Small intestine (tissue), 7 donors: Measurements from ENCODE around the gene DENND1A. TPM values are rescaled to one million over a fixed set of nuclear protein-coding genes. Genes with fewer than 3 reads are reported as not detected.
"Not testable (repeated sequence)": the region's sequence is repeated elsewhere in the genome, so short reads cannot be mapped to it uniquely, and the experiment has no call there.

Experiments used
- DNase-seq, 2 donors: peaks; one replicate each; pipeline versions ENCODE4 v3.0.0 to v3.0.0-alpha.2; 2013
- FAIRE-seq: peaks from 2 replicates; lab custom pipeline; 2012; peaks lifted over from hg19 to GRCh38; lab: Jason Lieb, UNC
- H3K27ac ChIP-seq, 3 donors: one replicate each; pipeline ENCODE4 v1.5.1; 2013; ENCODE audit warnings: low read length in 2 of 3, mild to moderate bottlenecking in 2 of 3, control low read depth in 1 of 3, inconsistent platforms in 1 of 3, low read depth in 1 of 3, moderate library complexity in 1 of 3
- H3K27me3 ChIP-seq, 3 donors: one replicate each; pipeline ENCODE4 v1.6.1; 2013; ENCODE audit warnings: low read length in 3 of 3, inconsistent platforms in 1 of 3; ENCODE audit not compliant: control insufficient read depth in 3 of 3, insufficient read depth in 3 of 3
- H3K36me3 ChIP-seq, 3 donors: one replicate each; pipeline ENCODE4 v1.6.1; 2013; ENCODE audit warnings: low read length in 3 of 3, inconsistent platforms in 1 of 3, low read depth in 1 of 3, mild to moderate bottlenecking in 1 of 3, moderate library complexity in 1 of 3; ENCODE audit not compliant: control insufficient read depth in 3 of 3, insufficient read depth in 2 of 3
- H3K4me1 ChIP-seq, 3 donors: one replicate each; pipeline ENCODE4 v1.6.1; 2013; ENCODE audit warnings: low read length in 2 of 3, inconsistent platforms in 1 of 3, low read depth in 1 of 3, mild to moderate bottlenecking in 1 of 3, moderate library complexity in 1 of 3; ENCODE audit not compliant: control insufficient read depth in 3 of 3, insufficient read depth in 2 of 3
- H3K4me3 ChIP-seq, 3 donors: one replicate each; pipeline ENCODE4 v1.5.1; 2013; ENCODE audit warnings: low read length in 3 of 3, control low read depth in 1 of 3, inconsistent platforms in 1 of 3, low read depth in 1 of 3, mild to moderate bottlenecking in 1 of 3, moderate library complexity in 1 of 3
- H3K9me3 ChIP-seq, 2 donors: one replicate each; pipeline ENCODE4 v1.6.1; 2013; ENCODE audit warnings: low read depth in 1 of 2, low read length in 1 of 2; ENCODE audit not compliant: control insufficient read depth in 2 of 2, insufficient read depth in 1 of 2
- WGBS, 3 donors: extraction: QIAGEN DNeasy Blood & Tissue Kit; methylation state at CpG; one replicate each; pipeline ENCODE4 v1.1.7; 2013; 5-methylcytosine and 5-hydroxymethylcytosine counted together
- polyA plus RNA-seq, 4 donors: library from polyadenylated mRNA; stranded (reverse) in 3 of 4; unstranded in 1 of 4; fragments of 200-250 nt in 3 of 4; fragments of 120-200 nt in 1 of 4; gene quantifications; one replicate each; pipeline versions ENCODE4 v1.2.1 to v1.2.3, GENCODE V29; 2013
- donor health status: healthy with polysubstance abuse.
- donor health status: control.
- donor health status: control.
- donor health status: Bipolar disorder and iron deficiency.
- donor health status: healthy.

The DENND1A gene
- polyA plus RNA-seq, 4 donors = 11.5 to 43.4 (median 20.0) TPM

DNA sequence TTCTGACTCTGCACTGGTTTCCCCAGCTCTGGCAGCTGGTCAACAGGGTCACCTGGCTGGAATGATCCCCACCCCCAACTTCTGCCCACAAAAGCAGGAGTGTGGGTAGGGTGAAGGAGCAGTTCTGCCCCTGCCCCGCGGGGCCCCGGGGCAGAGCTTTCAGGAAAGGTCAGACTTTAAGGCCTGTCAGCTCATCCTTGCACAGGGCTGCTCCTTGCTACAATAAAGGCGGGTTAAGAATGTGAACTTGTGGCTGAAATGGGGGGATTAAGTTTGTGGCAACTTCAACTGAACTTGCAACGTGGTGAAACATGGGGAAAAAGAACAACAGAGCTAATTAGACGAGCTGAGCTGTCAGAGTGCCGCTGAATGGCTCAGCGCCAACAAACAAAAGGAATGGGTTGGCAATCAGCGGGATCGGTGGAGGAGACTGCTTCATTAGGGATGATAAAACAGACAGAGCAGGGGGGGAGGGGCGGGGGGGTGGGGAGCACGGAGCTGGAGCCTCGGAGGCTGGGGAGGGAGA is 523.2 kb downstream of the DENND1A start:
- WGBS, 3 donors = 41 to 63% (median 49%) methylated on average over 10 to 13 of the region's 13 CpGs
- H3K36me3 ChIP-seq = peaks cover 0 to 62% (median 0%) of the 10 kb centered on the region in 3 donors
- no peaks in the 10 kb centered on the region for H3K4me1 ChIP-seq
- no peak overlapping the region for H3K27ac ChIP-seq
- no peaks in the 10 kb centered on the region for H3K9me3 ChIP-seq
- H3K4me3 ChIP-seq = no peak overlapping the region
- FAIRE-seq = no peak
- DNase-seq = no peak
- no peaks in the 10 kb centered on the region for H3K27me3 ChIP-seq

DNA sequence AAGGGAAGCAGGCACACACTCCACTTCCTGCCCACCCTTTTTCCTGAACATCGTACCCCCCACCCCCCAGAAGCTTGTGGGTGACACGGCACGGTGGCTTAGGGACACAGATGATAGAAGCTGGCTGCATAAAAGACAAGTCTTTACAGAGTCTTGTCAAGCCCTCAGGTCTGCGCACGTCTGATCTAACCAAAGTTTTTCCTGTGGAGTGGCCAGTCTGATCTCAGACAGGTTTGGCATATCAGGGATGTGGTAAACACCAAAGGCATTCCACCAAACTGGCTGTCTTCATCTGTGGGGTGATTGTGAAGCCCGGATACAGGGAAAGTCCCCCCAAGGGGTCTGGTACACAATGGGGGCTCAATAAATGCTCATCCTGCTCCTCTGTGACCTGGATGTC is 523.9 kb downstream of the DENND1A start:
- H3K9me3 ChIP-seq = no peaks in the 10 kb centered on the region
- FAIRE-seq (no peak), DNase-seq (no peak)
- no peaks in the 10 kb centered on the region for H3K27me3 ChIP-seq
- H3K36me3 ChIP-seq = peaks cover 0 to 59% (median 0%) of the 10 kb centered on the region in 3 donors
- H3K4me3 ChIP-seq = no peak overlapping the region
- H3K27ac ChIP-seq = no peak overlapping the region
- no peaks in the 10 kb centered on the region for H3K4me1 ChIP-seq
- WGBS, 3 donors = 76 to 87% (median 83%) methylated on average over 6 of the region's 6 CpGs

DNA sequence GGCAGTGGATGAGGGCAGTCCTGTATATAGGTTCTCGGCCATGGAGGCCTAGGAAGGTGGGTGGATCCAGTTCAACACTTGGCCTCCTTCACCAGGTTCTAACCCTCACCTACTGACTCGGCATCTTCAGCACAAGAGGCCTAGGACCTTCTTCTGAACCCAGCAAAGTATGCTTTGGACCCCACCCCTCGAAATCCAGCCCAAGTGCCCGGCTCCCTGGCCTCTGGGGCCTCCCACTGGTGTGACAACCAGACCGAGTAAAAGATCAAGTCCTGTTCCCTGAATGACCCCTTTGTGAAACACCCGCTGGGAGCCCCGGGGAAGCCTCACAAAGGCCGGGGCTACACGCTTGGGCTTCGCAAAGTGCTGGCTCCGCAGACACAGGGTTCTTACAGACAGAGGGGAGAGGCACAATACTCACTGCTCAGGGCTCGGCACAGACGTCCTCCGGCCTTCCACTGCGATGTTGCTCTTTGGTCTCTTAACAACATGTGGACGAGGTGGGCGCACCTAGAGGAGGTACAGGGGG is 526.9 kb downstream of the DENND1A start:
- 90 to 92% (median 92%) methylated on average over 17 of the region's 17 CpGs for WGBS, 3 donors
- Histone ChIP-seq H3K4me3 (no peak overlapping the region), H3K4me1 (no peaks in the 10 kb centered on the region), H3K9me3 (no peaks in the 10 kb centered on the region), H3K36me3 (peaks cover 0 to 59% (median 0%) of the 10 kb centered on the region in 3 donors), H3K27me3 (no peaks in the 10 kb centered on the region), H3K27ac (no peak overlapping the region)
- DNase-seq (no peak), FAIRE-seq (no peak)

DNA sequence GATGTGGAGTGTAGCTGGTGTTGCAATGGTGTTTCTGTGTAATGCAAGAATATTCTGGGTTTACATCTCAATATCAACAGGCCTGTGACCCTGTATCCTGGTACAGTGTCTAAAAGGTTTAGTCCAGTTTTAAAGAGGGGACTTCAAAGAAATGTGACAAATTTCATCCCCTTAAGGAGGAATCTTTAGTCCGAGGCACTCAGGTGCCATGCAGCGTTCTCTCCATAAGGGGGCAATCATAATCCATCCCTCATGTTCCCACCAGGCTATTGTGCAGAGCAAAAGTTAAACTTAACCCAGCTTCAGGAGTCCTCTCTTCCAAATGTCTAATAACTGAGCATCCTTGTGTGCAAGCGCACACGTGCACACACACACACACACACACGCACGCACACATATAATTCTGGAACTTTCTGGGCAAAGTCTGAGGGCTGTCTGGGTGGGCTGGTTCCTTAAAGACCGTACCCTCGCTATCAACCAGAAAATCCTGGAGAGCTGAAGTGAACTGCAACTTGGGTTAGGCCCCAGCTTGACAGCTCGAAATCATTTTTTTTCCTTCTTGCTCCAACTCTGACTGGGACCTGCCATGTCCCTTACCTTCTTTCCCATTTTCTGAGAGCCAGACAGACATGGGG is 527.9 kb downstream of the DENND1A start:
- Histone ChIP-seq H3K4me3 (no peak overlapping the region), H3K9me3 (no peaks in the 10 kb centered on the region), H3K4me1 (no peaks in the 10 kb centered on the region), H3K27ac (no peak overlapping the region), H3K27me3 (no peaks in the 10 kb centered on the region), H3K36me3 (peaks cover 0 to 54% (median 0%) of the 10 kb centered on the region in 3 donors)
- DNase-seq = peak; percentile 51 to 60
- WGBS, 3 donors = 41 to 63% (median 59%) methylated on average over 9 of the region's 9 CpGs
- no peak for FAIRE-seq

DNA sequence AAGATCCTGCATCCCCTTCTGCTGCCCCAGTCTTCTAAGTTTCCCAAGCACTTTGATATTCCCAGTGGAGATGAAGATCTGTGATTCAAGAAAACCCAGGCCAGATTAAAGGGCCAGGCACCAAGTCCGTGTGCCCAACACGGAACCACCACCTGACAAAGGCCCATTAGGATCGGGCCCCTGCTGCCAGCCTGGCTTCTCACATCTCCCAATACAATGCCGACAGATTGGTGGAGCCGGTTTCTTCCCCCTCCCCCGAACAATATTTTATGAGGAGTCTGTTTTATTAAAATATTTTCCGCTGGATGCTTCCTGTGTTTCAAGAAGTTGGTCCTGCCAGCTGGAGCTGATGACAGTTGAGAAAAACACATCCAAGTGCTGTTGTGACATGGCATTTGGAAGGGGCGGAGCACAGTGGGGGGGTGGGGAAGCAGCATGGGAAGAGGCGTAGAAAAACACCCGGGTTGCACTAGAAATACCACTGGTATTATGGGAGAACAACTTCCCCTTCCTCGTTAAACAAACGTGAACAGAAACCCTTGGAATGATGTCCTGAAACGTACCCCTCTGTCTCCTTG is 528.9 kb downstream of the DENND1A start:
- Histone ChIP-seq H3K4me1 (no peaks in the 10 kb centered on the region), H3K9me3 (no peaks in the 10 kb centered on the region), H3K36me3 (peaks cover 0 to 45% (median 0%) of the 10 kb centered on the region in 3 donors), H3K4me3 (no peak overlapping the region), H3K27me3 (no peaks in the 10 kb centered on the region), H3K27ac (no peak overlapping the region)
- no peak for FAIRE-seq
- no peak for DNase-seq
- WGBS, 3 donors = 74 to 95% (median 92%) methylated on average over 13 of the region's 13 CpGs

DNA sequence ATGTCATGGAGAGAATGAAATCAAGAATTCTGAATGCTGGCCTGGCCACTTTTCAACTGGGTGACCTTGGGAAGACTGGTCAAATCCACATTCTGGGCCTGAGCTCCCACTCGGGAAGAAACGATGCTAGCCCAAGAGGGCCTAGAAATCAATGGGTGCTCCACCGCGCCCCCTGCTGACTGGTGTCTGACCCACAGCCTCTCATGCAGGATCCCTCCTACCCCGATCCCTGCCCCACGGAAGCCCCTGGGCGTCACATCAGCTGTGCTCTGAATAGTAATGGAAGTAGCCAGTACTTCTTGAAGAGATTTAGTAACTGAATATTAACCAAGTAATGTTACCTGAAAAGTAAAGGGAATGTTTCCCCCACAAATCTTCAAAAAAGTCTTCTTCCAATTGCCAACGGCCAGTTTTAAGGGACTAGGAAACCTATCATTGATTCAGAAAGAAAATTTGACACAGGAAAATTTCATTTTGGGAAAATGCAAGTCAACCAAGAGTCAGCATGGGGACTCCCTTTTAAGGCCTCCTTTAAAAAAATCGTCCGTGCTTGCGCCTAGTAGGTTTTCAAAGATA is 530.0 kb downstream of the DENND1A start:
- no peaks in the 10 kb centered on the region for H3K4me1 ChIP-seq
- FAIRE-seq = no peak
- H3K27ac ChIP-seq = no peak overlapping the region
- no peak overlapping the region for H3K4me3 ChIP-seq
- no peaks in the 10 kb centered on the region for H3K27me3 ChIP-seq
- no peaks in the 10 kb centered on the region for H3K9me3 ChIP-seq
- DNase-seq = no peak
- 84 to 92% (median 86%) methylated on average over 11 of the region's 11 CpGs for WGBS, 3 donors
- peaks cover 0 to 51% (median 0%) of the 10 kb centered on the region in 3 donors for H3K36me3 ChIP-seq

DNA sequence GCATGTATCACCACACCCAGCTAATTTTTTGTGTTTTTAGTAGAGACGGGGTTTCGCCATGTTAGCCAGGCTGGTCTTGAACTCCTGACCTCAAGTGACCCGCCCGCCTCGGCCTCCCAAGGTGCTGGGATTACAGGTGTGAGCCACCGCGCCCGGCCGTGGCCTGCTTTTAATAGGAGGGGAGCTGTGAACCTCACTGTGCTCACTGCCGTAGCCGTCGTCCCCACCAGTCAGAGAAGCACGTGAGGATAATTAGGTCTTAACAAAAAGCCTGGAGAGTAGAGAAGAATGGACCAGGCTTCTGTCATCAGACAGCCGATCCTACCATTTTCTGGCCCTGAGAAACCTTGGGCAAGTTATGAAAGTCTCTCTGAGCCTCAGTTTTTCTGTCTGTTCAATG is 531.0 kb downstream of the DENND1A start:
- H3K9me3 ChIP-seq, H3K4me1 ChIP-seq, FAIRE-seq, H3K27me3 ChIP-seq, H3K4me3 ChIP-seq, DNase-seq, H3K27ac ChIP-seq: not testable (repeated sequence)
- 91 to 95% (median 93%) methylated on average over 14 of the region's 14 CpGs for WGBS, 3 donors
- peaks cover 0 to 57% (median 0%) of the 10 kb centered on the region in 3 donors for H3K36me3 ChIP-seq

DNA sequence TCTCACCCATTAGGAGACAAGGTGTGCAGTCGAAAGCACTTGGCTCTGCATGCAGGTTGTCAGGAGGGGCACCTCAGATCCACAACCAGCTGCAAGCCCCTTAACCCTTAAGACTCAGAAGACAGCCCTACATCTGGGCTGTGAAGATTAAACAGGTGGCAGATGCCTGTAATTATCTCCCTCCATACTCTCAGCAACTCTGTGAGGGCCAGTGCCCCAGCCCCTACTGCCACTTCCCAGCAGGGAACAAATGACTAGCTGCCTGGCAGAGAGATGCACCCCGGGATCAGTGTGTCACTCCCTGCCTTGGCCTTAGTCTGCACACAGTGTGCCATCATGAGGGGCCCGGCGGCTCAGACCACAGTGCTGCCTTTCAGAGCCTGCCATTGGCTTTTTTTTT is 532.0 kb downstream of the DENND1A start:
- Histone ChIP-seq H3K27ac (no peak overlapping the region), H3K36me3 (peaks cover 0 to 51% (median 0%) of the 10 kb centered on the region in 3 donors), H3K9me3 (peaks cover 0 to 3% of the 10 kb centered on the region in 2 donors), H3K4me1 (no peaks in the 10 kb centered on the region), H3K4me3 (no peak overlapping the region), H3K27me3 (no peaks in the 10 kb centered on the region)
- no peak for FAIRE-seq
- no peak for DNase-seq
- 83 to 98% (median 92%) methylated on average over 3 to 4 of the region's 4 CpGs for WGBS, 3 donors
